ENCODE measurements around the gene DGKB.

GRCh38 chr7:14115701-14116100, 786.9 kb downstream of the DGKB start:
- TF ChIP-seq ZFP3 (CRISPR knock-in tag; IDR thresholded peaks at IDR 0.05) (no peak), RARB (CRISPR knock-in tag; IDR thresholded peaks at IDR 0.05) (no peak), ISL1 (CRISPR knock-in tag; IDR thresholded peaks at IDR 0.05) (no peak), ARNTL (CRISPR knock-in tag; IDR thresholded peaks at IDR 0.05; ENCODE audit: borderline replicate concordance, low read depth) (no peak), OSR1 (CRISPR knock-in tag; IDR thresholded peaks at IDR 0.05) (no peak), POU6F1 (CRISPR knock-in tag; IDR thresholded peaks at IDR 0.05; ENCODE audit: borderline replicate concordance, low read depth) (no peak), ZNF8 (CRISPR knock-in tag; IDR thresholded peaks at IDR 0.05) (no peak), TOX (CRISPR knock-in tag; IDR thresholded peaks at IDR 0.05; ENCODE audit: borderline replicate concordance) (no peak), CSRNP3 (CRISPR knock-in tag; IDR thresholded peaks at IDR 0.05) (no peak), CSDC2 (CRISPR knock-in tag; IDR thresholded peaks at IDR 0.05) (no peak), ESRRG (CRISPR knock-in tag; IDR thresholded peaks at IDR 0.05) (no peak), ZNF565 (CRISPR knock-in tag; conservative IDR thresholded peaks at IDR 0.05; ENCODE audit: low read depth) (no peak)

Data from SK-N-SH treated with all-trans-retinoic acid at 6 μM for 48 hours (cell line).